Lung microvascular endothelial cell (primary cell): ENCODE results near the gene SLC30A3. TPM values are rescaled to one million over a fixed set of nuclear protein-coding genes. Genes with fewer than 3 reads are reported as not detected.

Experiments
- DNase-seq, 2 donors: peaks; one replicate each; pipeline versions ENCODE4 v3.0.0 to v3.0.0-alpha.2; 2010; ENCODE audit warnings: low read depth in 2 of 2
- total RNA-seq: library from RNA; depleted of rRNA; stranded (reverse); fragments of >200 nt; gene quantifications from 2 replicates; pipeline ENCODE4 v1.2.1, GENCODE V29; 2014

Gene SLC30A3
- total RNA-seq, 1 donor from 2014 or later: 16.9 TPM

DNA sequence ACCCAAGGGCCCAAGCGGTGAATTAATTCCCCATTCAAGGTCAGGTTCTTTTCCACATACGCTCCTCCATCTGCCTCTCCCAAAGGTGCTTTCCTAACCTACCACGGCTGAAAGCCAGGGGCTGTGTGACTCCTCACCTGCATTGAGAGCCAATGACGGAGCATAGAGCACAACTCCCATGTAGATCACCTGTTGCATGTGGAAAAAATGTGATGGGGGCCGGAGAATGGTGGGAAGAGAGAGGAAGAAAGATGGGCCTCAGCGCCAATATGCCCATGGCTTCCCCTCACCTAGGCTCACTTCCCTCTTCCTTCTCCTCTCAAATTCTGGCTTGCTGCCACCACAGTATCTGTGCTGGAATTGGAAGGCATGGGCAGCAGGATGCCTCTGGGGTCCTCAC lies 56.5 kb downstream of the SLC30A3 start:
- no peak for DNase-seq

DNA sequence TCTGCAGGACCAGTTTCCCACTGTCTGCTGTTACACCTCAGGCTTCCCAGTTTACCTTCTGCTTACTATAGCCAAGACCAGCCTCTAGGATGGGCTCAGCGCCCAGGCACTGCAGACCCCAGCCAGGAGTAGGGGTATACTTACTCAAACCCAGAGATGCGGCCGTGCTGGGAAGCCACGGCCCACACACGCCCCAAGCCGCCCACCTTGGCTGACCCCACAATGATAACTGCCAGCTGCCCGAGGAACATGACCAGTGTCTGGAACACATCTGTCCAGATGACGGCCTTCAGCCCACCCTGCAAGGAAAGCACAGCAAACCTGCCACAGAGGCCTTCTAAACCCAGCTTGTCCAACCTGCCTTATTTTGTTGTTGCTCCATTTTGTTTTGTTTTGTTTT lies 57.6 kb downstream of the SLC30A3 start:
- DNase-seq: no peak

DNA sequence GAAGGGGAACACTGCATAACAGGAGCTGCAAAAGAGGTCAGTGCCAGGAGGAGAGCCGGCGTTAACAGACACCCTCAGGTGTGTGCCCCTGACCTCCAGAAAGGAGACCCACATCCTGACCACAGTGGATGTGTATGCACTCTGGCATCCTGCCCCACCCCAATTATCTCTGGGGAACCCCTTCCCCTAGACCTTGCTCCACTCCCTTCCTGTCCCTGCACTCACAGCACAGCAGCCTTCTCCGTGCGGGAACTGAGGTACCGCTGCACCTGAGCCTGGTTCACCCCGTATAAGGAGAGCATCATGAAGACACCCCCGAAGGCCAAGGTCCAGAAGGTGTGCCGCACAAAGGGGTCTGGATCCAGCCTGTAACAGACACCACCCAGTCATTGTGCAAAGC lies 58.3 kb downstream of the SLC30A3 start:
- DNase-seq: no peak

DNA sequence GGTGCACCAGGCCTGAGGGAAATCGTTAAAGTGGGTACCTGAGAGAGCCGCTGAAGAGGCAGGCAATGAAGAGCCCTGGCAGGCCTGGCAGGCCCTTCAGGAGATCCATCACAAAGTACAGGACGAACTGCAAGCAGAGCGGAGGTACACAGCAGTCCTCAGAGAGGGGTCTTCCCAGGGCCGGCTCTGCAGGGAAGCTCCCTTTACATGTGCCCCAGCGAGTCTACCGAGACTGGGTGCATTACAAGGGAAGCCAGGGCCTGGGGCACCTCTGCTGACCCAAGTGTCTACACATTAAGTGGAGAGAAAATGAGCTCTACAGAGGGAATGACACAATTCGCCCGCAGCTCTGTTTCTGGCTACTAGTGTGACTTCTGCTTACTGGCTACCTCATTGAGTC lies 59.1 kb downstream of the SLC30A3 start:
- no peak for DNase-seq

Other genes with a start within 250 kb of the SLC30A3 start
- 14.2 and 19.4 TPM in 2 replicates for gene TMEM214, start 230.1 kb downstream of the SLC30A3 start, total RNA-seq
- gene AGBL5, start 211.4 kb downstream of the SLC30A3 start, total RNA-seq: 13.7 and 13.9 TPM in 2 replicates
- 477 and 564 TPM in 2 replicates for gene OST4, start 191.4 kb downstream of the SLC30A3 start, total RNA-seq
- gene EMILIN1, start 184.4 kb downstream of the SLC30A3 start, total RNA-seq: 23.3 and 42.3 TPM in 2 replicates
- gene KHK, start 176.3 kb downstream of the SLC30A3 start, total RNA-seq: 2.2 and 3.4 TPM in 2 replicates
- gene CGREF1, start 143.9 kb downstream of the SLC30A3 start, total RNA-seq: 1.7 and 2.0 TPM in 2 replicates
- gene ABHD1, start 139.2 kb downstream of the SLC30A3 start, total RNA-seq: under 0.01 TPM in 1 of 2 replicates, not detected in the other
- gene PREB, start 128.4 kb downstream of the SLC30A3 start, total RNA-seq: 24.2 and 36.7 TPM in 2 replicates
- gene PRR30, start 123.6 kb downstream of the SLC30A3 start, total RNA-seq: not detected in 2 replicates
- not detected in 2 replicates for gene TCF23, start 114.0 kb downstream of the SLC30A3 start, total RNA-seq
- gene ATRAID, start 51.0 kb downstream of the SLC30A3 start, total RNA-seq: 97.0 and 130 TPM in 2 replicates
- gene SLC5A6, start 50.8 kb downstream of the SLC30A3 start, total RNA-seq: 12.0 and 26.0 TPM in 2 replicates
- gene CAD, start 45.7 kb downstream of the SLC30A3 start, total RNA-seq: 24.0 and 29.6 TPM in 2 replicates
- gene DNAJC5G, start 12.4 kb upstream of the SLC30A3 start, total RNA-seq: 0.44 and 1.4 TPM in 2 replicates
- 0.44 and 1.2 TPM in 2 replicates for gene TRIM54, start 19.4 kb upstream of the SLC30A3 start, total RNA-seq
- 0.40 and 0.44 TPM in 2 replicates for gene UCN, start 45.4 kb upstream of the SLC30A3 start, total RNA-seq
- gene MPV17, start 60.0 kb upstream of the SLC30A3 start, total RNA-seq: 32.7 and 34.2 TPM in 2 replicates
- gene GTF3C2, start 93.7 kb upstream of the SLC30A3 start, total RNA-seq: 18.7 and 20.4 TPM in 2 replicates
- gene EIF2B4, start 107.3 kb upstream of the SLC30A3 start, total RNA-seq: 21.4 and 23.0 TPM in 2 replicates
- 97.9 and 106 TPM in 2 replicates for gene SNX17, start 107.6 kb upstream of the SLC30A3 start, total RNA-seq
- gene ZNF513, start 117.7 kb upstream of the SLC30A3 start, total RNA-seq: 4.8 and 7.1 TPM in 2 replicates
- gene PPM1G, start 146.5 kb upstream of the SLC30A3 start, total RNA-seq: 74.8 and 78.8 TPM in 2 replicates
- gene NRBP1, start 165.6 kb upstream of the SLC30A3 start, total RNA-seq: 71.9 and 79.0 TPM in 2 replicates
- gene KRTCAP3, start 179.3 kb upstream of the SLC30A3 start, total RNA-seq: not detected in 2 replicates
- gene IFT172, start 226.7 kb upstream of the SLC30A3 start, total RNA-seq: 7.6 and 8.5 TPM in 2 replicates
- gene FNDC4, start 232.2 kb upstream of the SLC30A3 start, total RNA-seq: 8.3 and 10.9 TPM in 2 replicates
- gene GCKR, start 233.8 kb upstream of the SLC30A3 start, total RNA-seq: 0.22 TPM in 1 of 2 replicates, not detected in the other